Measurements from ENCODE around the gene CENPO.

Gene CENPO, protein sequence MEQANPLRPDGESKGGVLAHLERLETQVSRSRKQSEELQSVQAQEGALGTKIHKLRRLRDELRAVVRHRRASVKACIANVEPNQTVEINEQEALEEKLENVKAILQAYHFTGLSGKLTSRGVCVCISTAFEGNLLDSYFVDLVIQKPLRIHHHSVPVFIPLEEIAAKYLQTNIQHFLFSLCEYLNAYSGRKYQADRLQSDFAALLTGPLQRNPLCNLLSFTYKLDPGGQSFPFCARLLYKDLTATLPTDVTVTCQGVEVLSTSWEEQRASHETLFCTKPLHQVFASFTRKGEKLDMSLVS

DNA sequence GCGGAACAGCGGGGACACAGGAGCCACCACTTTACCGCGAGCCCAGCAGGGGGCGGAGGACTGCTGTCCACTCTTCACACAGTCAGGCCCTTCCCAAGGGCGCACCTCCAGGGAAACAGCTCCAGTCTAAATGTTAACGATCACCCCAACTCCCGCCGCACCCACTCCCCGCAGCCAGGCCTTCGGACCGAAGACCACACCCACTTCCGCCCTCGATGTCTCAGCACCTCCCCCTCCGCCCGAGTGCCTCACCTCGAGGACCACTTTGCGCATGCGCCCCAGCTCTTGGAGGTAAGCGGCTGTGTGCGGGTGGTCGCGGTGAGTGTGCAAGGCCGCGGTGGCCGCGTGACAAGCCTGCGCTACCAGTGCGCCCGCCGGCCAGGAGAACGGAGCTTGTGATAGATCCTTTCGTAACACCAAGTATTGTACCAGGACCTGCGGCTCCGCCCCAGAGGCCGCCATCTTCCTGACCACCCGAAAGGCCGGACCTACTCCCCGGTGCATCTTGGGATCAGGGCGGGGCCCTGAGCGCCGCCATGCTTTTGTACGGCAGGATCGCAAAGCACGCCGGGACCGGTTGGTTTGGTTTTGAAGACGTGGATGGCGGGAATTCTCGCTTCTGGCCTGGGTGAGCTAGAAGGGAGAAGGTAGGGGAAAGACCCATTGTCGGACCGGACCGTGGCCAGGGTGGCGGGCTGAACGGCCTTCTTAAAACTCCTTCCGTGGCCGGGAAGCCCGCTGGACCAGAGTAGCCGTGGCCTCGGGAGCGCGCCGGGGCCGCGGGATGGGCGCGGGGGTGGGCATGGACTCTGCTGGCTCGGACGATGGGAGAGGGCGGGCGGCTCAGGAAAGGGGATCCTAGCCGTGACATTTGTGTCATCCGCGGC, at the start of gene CENPO, which contains the start of gene PTRHD1:
CENPO (plus strand) TSS at position 552 of the 887 bp plus-strand sequence. CDS start 495 bp downstream, outside the sequence.
PTRHD1 (minus strand) TSS at position 518 of the 887 bp plus-strand sequence; CDS start at position 504, 14 bp downstream.
- peak; percentile 98 for DNase-seq

DNA sequence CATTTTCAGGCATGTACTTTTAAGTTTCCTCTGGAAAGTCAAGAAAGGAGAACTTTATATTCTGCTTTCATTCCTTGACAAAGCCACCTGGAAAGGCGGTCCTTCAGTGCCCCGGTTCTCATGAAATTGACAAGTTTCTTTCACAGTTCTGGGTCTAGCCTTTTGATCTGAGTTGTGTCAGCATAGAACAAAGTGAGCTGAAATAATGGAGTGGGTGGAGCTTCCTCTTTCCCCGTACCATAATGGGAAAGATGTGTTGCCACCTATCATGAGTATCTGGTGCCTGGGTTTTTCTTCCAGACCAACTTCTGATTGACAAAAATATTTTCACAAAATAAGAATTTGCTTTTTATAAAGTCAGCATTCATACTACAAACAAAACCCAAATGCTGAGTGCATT, 49.3 kb upstream of the CENPO start:
- DNase-seq: peak; percentile 63

DNA sequence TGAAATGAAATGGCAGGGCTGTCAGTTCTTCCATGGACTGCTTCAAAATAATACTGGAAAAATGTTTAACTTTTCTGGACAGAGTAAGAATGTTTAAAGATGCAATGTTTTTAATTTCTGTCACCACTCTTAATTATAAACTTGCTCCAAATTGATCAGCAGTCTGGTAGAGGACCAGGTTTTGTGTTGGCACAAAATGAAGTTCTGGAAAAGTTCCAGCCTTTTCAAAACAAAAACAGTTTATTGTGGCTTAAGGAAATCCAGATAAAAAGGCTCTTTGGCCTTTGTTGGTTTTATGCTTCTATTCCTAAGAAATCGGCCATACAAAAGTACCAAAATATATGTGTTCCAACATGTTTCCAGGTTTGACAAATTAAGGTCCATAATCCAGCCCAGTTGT, 48.9 kb upstream of the CENPO start:
- no peak for DNase-seq

DNA sequence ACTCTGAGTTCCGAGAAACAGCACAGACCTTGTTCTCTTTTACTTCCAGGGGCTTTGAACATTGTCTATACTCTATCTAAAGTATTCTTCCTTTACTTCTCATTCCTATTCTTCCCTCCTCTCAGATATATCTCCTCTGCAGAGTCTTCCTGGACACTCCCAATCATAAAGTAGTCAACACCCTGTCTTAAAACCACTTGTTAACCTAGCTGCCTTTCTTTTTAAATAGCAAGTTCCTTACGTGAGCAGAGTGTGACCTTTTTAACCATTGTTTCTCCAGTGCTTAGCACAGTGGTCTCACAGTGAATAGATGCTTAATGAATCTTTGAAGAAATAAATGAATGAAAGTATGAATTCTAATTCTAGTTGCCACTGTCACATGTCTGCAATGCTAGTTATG, 47.4 kb upstream of the CENPO start:
- no peak for DNase-seq

DNA sequence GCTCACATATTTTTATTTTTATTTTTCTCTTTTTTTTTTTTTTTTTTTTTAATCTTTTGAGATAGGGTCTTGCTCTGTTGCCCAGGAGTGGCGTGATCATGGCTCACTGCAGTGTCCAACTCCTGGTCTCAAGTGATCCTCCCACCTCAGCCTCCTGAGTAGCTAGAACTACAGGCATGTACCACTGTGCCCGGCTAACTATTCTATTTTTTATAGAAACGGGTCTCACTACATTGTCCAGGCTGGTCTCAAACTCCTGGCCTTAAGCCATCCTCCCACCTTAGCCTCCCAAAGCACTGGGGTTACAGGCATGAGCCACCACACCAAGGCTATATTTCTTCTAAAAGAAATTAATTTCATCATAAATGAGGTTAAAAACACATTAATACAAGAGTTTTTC, 45.9 kb upstream of the CENPO start:
- no peak for DNase-seq

DNA sequence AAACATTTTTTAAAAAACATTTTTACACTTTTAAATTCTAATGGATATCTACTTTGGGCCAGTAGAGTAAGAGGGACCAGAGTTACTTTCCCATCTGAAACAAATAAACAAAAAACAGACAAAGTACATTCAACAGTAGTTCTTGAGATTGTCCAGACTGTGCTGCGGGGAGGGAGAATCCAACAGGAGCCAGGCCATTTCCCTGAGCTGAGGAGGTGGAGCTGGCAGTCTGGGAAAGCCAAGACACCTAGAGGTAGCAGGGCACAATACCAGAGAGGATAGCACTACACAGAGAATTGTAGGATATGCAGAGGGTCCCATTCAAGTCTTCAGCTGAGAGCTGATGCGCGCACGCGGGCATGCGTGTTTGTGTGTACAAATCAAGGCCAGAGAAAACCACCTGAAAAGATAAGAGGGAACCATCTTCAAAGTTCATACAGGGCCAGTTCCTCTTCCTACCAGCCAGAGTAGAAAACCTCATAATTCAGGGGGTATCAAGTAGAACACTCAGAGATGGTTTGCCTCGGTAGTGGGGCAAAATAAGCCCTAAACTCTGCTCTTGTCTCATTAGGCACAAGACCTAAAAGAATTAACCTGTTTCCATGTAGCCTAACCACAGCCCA, 44.0 kb upstream of the CENPO start:
- DNase-seq: no peak

DNA sequence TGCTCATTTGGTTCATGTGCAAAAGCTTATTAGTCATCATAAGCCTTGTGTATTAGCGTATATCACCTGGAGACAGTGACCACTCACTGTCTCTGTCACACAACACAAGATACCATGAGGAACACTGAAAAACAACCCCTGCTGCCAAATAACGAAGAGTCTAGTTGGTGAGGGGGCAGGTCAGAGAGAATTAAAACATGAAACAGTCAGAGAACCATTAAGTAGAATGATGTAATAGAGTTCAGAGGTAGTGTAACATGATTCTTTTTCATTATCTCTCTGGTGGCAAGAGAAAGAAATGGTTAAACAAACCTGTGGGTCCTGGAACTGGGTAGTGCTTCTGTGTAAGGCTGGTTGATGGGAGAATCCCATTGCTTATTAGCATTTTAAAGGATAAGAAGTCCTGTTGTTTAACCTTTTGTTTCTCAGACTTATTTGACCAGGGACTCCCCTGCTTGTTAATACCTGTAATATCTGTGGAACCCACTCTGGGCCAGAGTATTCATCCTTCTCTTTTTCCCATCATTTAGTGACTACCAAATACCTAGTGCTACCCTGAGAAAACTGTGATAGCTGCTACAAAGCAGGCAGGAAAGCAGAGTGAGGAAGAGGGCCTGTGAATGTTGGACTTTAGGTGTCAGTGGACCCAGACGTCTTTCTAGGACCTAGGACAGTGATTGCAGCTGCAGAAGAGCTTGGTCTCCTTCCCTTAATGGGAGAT, 38.1 kb upstream of the CENPO start:
- DNase-seq: no peak

DNA sequence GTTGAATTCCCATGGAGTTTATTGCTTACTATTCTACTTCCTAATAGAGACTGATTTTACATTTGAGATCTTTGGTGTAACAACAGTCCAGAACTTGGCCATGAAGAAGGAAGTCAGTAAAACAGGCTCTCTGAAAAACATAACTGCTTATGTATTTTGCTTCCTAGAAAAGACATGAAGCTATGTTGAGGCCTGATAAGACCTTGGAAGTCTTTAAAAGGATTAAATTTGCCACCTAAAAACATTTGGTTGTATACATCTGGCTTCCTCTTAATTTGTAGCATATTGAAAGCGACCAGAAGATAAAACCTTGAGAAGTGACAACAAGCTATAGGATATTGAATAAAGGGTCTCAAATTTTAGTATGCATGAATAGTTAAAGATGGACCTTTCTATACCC, 36.4 kb upstream of the CENPO start:
- DNase-seq: no peak

DNA sequence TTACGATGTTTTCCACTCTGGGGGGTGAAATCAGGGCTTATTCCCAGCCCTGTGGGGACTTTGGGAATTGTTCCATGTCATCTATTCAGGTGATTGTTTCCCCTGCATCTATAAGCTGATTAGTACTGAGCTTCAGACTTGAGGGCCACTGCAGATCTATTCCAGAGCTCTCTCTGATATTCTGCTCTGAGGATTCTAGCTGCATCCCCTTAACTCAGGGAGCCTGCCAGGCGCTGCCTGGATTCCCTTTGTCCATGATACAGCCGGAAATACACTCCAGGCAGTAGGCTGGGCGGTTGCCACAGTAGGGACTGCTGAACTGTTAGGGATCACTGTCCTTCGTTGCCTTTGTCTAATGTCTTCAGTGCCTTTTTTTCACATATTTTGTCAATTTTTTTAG, 31.4 kb upstream of the CENPO start:
- DNase-seq: no peak

DNA sequence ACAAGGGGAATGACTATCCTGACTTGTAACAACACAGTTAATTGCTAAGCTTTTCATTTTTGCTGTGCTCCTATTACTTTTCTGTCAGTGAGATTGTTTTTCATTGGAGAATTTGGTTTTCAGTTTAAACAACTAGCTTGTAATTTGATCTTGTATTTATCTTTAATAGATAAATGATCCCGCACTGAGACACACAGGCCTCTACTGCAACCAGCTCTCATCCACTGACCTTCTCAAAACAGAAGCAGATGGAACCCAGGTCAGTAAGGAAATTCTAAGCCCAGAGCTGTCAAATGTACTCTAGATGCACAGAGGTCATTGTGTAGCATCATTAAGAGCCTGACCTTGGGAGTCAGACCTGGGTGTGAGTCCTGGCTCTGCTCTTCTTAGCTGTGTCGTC, 30.7 kb upstream of the CENPO start:
- no peak for DNase-seq

DNA sequence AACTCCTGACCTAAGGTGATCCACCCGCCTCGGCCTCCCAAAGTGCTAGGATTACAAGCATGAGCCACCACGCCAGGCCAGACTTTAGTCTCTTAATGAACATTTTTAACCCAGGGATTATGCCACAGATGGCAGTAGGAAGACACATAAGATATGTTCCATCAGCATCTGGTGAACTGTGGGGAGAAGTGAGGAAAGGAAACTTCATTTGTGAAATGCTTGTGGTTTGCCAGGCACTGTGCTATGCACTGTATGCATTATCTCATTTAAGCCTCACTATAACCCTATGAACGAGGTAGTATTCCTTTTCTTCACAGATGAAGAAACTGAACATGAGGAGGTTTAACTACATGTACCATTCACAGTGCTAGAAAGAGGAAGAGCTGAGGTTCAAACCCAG, 29.4 kb upstream of the CENPO start:
- no peak for DNase-seq

DNA sequence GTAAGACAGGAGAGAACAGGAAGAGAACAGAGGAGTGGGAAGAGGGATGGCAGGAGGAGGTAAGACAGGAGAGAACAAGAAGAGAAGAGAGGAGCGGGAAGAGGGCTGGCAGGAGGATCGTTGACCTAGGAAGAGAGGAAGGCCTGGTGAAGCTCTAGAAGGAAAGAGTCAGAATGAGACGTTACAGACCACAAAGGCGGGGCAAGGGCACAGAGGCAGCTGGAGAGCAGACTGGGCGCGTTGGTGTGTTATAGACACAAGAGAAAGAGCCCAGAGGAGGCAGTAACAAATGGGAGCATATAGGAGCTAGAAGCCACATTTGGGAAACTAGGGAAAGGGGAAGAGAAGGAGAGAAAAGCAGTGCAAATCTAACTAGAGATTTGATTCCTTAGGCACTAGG, 26.6 kb upstream of the CENPO start:
- no peak for DNase-seq

DNA sequence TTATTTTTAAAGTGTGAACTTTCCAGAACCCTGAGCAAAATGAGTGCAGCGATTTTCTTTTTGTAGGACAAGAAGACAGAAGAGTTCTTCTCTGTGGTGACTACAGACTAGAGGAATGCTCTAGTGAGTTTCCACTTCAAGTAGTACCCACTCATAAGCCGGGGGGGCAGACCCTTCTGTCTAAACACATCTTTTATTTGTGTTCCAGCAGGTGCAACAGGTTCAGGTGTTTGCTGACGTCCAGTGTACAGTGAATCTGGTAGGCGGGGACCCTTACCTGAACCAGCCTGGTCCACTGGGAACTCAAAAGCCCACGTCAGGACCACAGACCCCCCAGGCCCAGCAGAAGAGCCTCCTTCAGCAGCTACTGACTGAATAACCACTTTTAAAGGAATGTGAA, 25.2 kb upstream of the CENPO start:
- no peak for DNase-seq

DNA sequence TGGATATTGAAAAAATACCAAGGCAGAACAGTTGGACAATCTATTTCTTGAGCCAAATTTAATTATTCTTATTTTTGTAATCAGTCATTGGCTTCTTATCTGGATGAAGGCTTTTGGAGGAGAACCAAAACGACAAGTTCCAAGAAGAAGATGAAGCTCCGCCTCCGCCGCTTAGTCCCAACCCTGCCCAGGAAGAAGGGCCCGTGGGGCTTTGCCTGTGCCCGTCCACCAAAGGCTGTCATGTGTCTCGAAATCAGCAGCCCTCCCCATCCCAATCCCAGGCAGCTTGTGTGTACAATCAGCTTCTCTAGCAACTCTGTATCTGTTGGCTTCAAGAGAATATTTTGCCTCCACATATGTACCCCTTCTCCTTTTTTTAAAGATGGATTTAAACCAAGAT, 24.6 kb upstream of the CENPO start:
- DNase-seq: no peak

DNA sequence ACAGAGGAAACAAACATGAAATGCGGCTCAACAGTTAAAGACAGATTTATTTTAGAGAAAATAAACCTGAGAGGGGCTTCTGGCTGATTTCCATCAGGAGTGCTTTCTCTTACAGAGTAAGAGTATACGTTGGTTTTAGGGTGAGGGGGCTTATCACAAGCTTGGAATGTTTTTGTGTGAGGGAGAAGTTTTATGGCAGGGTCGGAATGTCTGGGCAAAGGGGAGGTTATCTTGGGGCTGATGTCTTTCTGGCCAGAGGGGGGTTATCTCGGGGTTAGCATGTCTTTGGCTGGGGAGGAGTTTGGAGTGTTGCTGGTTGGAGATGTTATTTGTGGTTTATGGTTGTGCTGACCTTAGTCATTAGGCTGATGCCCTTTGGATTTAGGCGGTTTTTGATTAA, 22.2 kb upstream of the CENPO start:
- no peak for DNase-seq

DNA sequence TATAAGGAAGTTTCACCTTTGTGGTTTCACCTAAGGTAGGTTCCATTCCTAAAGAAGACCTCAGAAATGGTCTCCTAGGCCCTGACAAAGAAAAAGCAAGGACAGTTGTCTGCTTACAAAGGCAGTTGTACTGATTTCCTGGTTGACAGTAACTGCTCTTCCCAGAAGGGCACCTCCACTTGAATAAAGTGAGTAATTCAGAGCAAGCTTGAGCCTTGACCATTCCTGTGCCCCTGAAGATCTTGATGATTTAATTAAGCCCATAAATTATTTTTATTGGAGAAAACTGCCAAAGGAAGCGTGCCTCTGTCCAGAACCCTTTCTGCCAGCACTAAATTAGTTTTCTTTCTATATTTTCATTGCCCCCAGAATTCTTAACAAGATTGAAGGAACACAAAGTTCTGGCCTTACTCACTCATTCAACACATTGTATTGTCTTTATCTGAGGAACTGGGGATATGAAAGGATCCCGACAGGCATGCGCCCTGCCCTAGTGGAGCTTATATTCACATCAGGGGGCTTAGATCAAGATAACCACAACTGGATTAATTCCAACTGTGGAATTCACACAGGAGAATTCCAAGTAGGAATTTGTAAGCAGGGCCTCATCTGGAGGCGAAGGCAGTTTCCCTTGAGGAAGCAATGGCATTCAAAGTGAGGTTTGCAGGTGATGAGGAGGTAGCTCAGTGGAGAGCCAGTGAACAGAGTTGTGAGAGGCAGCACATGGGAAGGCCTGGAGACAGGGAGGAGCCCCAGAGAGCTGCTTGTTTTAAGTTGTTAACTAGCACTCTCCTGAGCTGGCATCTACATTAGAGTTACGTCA, 21.2 kb upstream of the CENPO start:
- no peak for DNase-seq

DNA sequence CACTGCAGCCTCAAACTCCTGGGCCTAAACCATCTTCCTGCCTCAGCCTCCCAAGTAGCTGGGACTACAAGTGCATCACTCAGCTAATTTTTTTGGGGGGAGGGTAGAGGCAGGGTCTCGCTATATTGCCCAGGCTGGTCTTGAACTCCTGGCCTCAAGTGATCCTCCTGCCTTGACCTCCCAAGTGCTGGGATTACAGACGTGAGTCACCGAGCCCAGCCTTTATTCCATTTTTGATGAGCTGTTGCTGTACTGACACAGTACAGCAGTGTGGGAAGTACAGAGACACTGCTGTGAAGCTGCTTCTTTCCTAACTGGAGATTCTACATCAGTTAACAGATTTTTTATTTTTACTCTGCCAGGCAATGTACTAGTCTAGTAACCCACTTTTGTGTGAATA, 18.9 kb upstream of the CENPO start:
- no peak for DNase-seq

DNA sequence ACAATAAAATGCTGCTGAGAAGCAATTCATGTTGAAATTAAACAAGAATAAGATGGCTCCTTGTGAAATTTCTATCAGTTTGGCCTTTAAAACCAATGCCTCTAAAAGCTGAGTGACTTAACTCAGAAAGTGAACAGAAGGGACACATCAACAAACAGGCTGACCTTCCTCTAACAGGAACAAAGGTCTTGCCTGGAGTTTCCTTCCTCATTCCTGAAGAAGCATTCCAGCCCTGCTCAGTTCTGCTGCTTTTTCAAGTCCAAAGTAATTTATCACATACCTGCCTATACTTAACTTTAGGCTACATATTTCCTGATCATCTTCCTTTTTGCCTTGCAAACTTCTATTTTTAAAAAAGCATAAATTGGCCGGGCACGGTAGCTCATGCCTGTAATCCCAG, 14.1 kb upstream of the CENPO start:
- peak; percentile 22 for DNase-seq

DNA sequence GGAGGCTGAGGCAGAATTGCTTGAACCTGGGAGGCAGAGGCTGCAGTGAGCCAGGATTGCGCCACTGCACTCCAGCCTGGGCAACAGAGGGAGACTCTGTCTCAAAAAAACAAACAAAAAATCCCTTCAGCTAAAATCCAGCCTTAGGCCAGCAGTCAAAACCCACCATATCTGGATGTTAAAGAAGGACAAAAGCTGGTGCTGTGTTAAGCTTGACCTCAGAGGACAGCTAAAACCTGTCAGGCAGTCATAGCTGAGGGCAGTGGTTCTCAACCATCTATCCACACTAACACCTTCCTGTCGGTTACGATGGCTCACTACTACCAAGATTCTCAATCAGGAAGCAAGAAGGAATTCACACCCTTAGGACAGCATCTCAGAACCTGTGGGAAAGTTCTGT, 9.6 kb upstream of the CENPO start:
- no peak for DNase-seq

DNA sequence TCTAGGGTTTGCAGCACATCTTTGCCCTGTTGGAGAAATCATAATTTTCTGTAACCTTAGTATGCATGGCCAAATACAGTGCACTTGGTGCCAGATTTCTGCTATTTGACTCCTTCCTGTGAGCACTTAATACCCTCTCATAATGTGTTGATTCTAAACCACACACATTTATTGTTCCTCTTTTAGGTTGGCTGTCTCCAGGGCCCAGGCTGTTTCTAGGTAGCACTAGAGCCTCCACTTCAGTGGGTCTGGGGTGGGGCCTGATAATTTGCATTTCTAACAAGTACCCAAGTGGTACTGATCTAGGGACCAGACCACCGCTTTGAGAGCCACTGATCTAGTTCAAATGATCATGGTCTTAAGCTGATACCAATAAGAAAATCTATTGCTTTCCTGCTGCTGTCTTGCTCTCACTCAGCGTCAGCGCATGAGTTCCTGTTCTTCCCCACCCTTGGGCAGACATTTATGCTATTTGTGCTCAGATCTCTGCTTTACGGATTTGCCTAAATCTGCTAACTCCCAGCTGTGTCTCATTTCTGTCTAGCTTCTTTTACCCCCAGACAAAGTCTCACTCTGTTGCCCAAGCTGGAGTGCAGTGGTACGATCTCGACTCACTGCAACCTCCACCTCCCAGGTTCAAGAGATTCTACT, 7.4 kb upstream of the CENPO start:
- DNase-seq: peak; percentile 34

DNA sequence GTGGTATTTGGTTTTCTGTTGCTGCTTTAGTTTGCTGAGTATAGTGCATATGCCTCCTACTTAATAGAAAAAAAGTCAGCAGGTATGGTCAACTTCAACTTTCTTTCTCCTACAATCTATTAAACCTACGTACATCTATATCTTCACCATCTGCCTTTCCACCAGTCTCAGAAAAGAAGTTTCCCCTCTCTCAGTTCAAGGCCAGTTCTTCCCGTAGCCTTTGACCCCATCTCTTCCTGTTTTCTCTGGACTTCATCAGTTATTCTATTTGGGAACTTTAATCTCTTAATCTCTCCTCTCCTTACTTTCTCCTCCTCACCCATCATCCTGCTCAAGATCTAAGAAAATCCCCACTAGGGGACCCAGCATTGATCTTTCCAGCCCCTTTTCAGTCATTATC, 5.7 kb upstream of the CENPO start:
- no peak for DNase-seq

DNA sequence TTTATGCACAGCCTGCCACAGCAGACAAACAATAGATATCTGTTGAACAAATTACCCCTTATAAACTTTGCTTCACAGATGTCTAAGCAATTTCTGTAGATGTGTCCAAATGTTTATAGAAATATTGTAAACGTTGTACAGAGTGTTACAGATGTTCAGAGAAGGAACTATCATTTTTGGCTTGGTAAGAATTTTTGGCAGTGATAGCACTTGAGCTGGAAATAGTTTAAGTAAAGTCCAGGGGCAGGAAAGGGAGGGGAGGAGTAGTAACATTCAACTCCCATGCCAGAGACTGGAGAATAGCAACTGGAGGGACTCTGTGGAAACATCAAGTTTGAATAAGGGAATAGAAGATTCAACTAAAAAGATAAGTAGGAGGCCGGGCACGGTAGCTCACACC, 4.4 kb upstream of the CENPO start:
- no peak for DNase-seq
